Stimulated activated naive B cell treated with anti-CD40 and anti-IgM and Interleukin-4, amounts not matched to agents 10 μg/mL and 1 μg/mL and 100 μg/mL, for 72 hours (primary cell): ENCODE measurements around the gene PHC3.
A peak's percentile ranks its signal among the peaks of the same experiment; 100 is the strongest.
"Not testable (repeated sequence)": the region's sequence is repeated elsewhere in the genome, so short reads cannot be mapped to it uniquely, and the experiment has no call there.

Experiments
- ATAC-seq, 2 donors: fragments of 150-1000 bp; cut with Tn5 transposase; replicated peaks; 2 replicates each; pipeline ENCODE4 v1.10.0; 2021; ENCODE audit warnings: moderate library complexity in 1 of 2
- DNase-seq: peaks from one replicate; pipeline ENCODE4 v3.0.0; 2021
- H3K27ac Mint-ChIP-seq: one replicate; pipeline ENCODE4 v1.8.0; 2022; ENCODE audit warnings: mild to moderate bottlenecking, mixed read lengths
- H3K27me3 Mint-ChIP-seq, 2 donors: one replicate each; pipeline ENCODE4 v1.8.0; 2022; ENCODE audit warnings: mixed read lengths in 2 of 2
- H3K36me3 Mint-ChIP-seq, 2 donors: one replicate each; pipeline ENCODE4 v1.8.0; 2022; ENCODE audit warnings: mixed read lengths in 2 of 2, mild to moderate bottlenecking in 1 of 2
- H3K4me1 Mint-ChIP-seq, 2 donors: one replicate each; pipeline ENCODE4 v1.8.0; 2022; ENCODE audit warnings: mixed read lengths in 2 of 2, mild to moderate bottlenecking in 1 of 2
- H3K4me3 Mint-ChIP-seq, 2 donors: one replicate each; pipeline ENCODE4 v1.8.0; 2022; ENCODE audit warnings: mild to moderate bottlenecking in 2 of 2, mixed read lengths in 2 of 2, moderate library complexity in 1 of 2
- H3K9me3 Mint-ChIP-seq, 2 donors: one replicate each; pipeline ENCODE4 v1.8.0; 2022; ENCODE audit warnings: mixed read lengths in 2 of 2, mild to moderate bottlenecking in 1 of 2

Gene PHC3

GRCh38 chr3:170204509-170204908, 23.0 kb upstream of the PHC3 start:
- DNase-seq (no peak), ATAC-seq (no peak)
- Mint-ChIP-seq H3K4me3 (no peak overlapping the region), H3K36me3 (no peaks in the 10 kb centered on the region), H3K9me3 (no peaks in the 10 kb centered on the region), H3K4me1 (no peaks in the 10 kb centered on the region), H3K27ac (no peak overlapping the region), H3K27me3 (peaks cover 5 to 8% of the 10 kb centered on the region in 2 donors)

GRCh38 chr3:170204023-170204472, 22.5 kb upstream of the PHC3 start:
- Mint-ChIP-seq H3K27ac (no peak overlapping the region), H3K4me3 (no peak overlapping the region), H3K27me3 (peaks cover 5 to 8% of the 10 kb centered on the region in 2 donors), H3K4me1 (no peaks in the 10 kb centered on the region), H3K9me3 (no peaks in the 10 kb centered on the region), H3K36me3 (no peaks in the 10 kb centered on the region)
- no peak for DNase-seq
- no peak for ATAC-seq

GRCh38 chr3:170203457-170203856, 21.9 kb upstream of the PHC3 start:
- no peak overlapping the region for H3K4me3 Mint-ChIP-seq
- DNase-seq: no peak
- H3K27me3 Mint-ChIP-seq: peaks cover 5 to 8% of the 10 kb centered on the region in 2 donors
- no peak for ATAC-seq
- no peaks in the 10 kb centered on the region for H3K9me3 Mint-ChIP-seq
- H3K36me3 Mint-ChIP-seq: no peaks in the 10 kb centered on the region
- no peak overlapping the region for H3K27ac Mint-ChIP-seq
- no peaks in the 10 kb centered on the region for H3K4me1 Mint-ChIP-seq

GRCh38 chr3:170201527-170201926, 20.0 kb upstream of the PHC3 start:
- Mint-ChIP-seq H3K4me3 (no peak overlapping the region), H3K36me3 (no peaks in the 10 kb centered on the region), H3K9me3 (no peaks in the 10 kb centered on the region), H3K27me3 (peaks cover 5 to 6% of the 10 kb centered on the region in 2 donors), H3K27ac (no peak overlapping the region), H3K4me1 (no peaks in the 10 kb centered on the region)
- DNase-seq (no peak), ATAC-seq (no peak)

GRCh38 chr3:170200987-170201386, 19.5 kb upstream of the PHC3 start:
- no peak overlapping the region for H3K27ac Mint-ChIP-seq
- ATAC-seq: no peak
- H3K27me3 Mint-ChIP-seq: peaks cover under 1 to 5% of the 10 kb centered on the region in 2 donors
- no peak for DNase-seq
- no peak overlapping the region for H3K4me3 Mint-ChIP-seq
- no peaks in the 10 kb centered on the region for H3K36me3 Mint-ChIP-seq
- no peaks in the 10 kb centered on the region for H3K4me1 Mint-ChIP-seq
- H3K9me3 Mint-ChIP-seq: no peaks in the 10 kb centered on the region

- Mint-ChIP-seq H3K36me3 (no peaks in the 10 kb centered on the region), H3K27ac (no peak overlapping the region), H3K9me3 (no peaks in the 10 kb centered on the region), H3K27me3 (peaks cover 0 to 4% of the 10 kb centered on the region in 2 donors), H3K4me1 (peaks cover 0 to 2% of the 10 kb centered on the region in 2 donors), H3K4me3 (no peak overlapping the region)
- DNase-seq (no peak), ATAC-seq (no peak)
Observed at GRCh38 chr3:170196833-170197232, 15.3 kb upstream of the PHC3 start.

- not testable (repeated sequence) for H3K36me3 Mint-ChIP-seq, H3K4me3 Mint-ChIP-seq, H3K4me1 Mint-ChIP-seq, H3K27ac Mint-ChIP-seq, H3K27me3 Mint-ChIP-seq, H3K9me3 Mint-ChIP-seq, DNase-seq, ATAC-seq
Observed at GRCh38 chr3:170195759-170196158, 14.2 kb upstream of the PHC3 start.

GRCh38 chr3:170189398-170190256, 8.1 kb upstream of the PHC3 start:
- Mint-ChIP-seq H3K4me1 (peaks cover 11 to 17% of the 10 kb centered on the region in 2 donors), H3K9me3 (no peaks in the 10 kb centered on the region), H3K4me3 (no peak overlapping the region), H3K36me3 (no peaks in the 10 kb centered on the region), H3K27ac (no peak overlapping the region), H3K27me3 (peaks cover 0 to 4% of the 10 kb centered on the region in 2 donors)
- ATAC-seq (peak; percentile 38 to 41), DNase-seq (no peak)

- Mint-ChIP-seq H3K27me3 (no peaks in the 10 kb centered on the region), H3K4me3 (peak overlapping the region; percentile 84 to 99), H3K9me3 (no peaks in the 10 kb centered on the region), H3K27ac (peak overlapping the region; percentile 100), H3K36me3 (peaks cover 9 to 21% of the 10 kb centered on the region in 2 donors), H3K4me1 (peaks cover 15 to 20% of the 10 kb centered on the region in 2 donors)
- DNase-seq (no peak), ATAC-seq (peak; percentile 34 to 45)
Observed at GRCh38 chr3:170180079-170180907, 1.2 kb downstream of the PHC3 start.

- ATAC-seq: no peak
- Mint-ChIP-seq H3K27ac (peak overlapping the region; percentile 100), H3K4me3 (peak overlapping the region; percentile 84 to 99), H3K4me1 (peaks cover 16 to 22% of the 10 kb centered on the region in 2 donors), H3K36me3 (peaks cover 10 to 26% of the 10 kb centered on the region in 2 donors), H3K27me3 (no peaks in the 10 kb centered on the region), H3K9me3 (no peaks in the 10 kb centered on the region)
- no peak for DNase-seq
Observed at GRCh38 chr3:170179432-170179831, 2.1 kb downstream of the PHC3 start.

- H3K27me3 Mint-ChIP-seq: no peaks in the 10 kb centered on the region
- peaks cover 10 to 28% of the 10 kb centered on the region in 2 donors for H3K36me3 Mint-ChIP-seq
- DNase-seq: no peak
- H3K4me1 Mint-ChIP-seq: peaks cover 16 to 22% of the 10 kb centered on the region in 2 donors
- peak overlapping the region; percentile 65 for H3K4me3 Mint-ChIP-seq
- peak overlapping the region; percentile 42 for H3K27ac Mint-ChIP-seq
- no peak for ATAC-seq
- no peaks in the 10 kb centered on the region for H3K9me3 Mint-ChIP-seq
Observed at GRCh38 chr3:170178651-170179050, 2.9 kb downstream of the PHC3 start.

GRCh38 chr3:170171563-170171962, 10.0 kb downstream of the PHC3 start:
- Mint-ChIP-seq H3K27ac (peak overlapping the region; percentile 37), H3K9me3 (no peaks in the 10 kb centered on the region), H3K4me1 (peaks cover 14 to 40% of the 10 kb centered on the region in 2 donors), H3K36me3 (peaks cover 31 to 43% of the 10 kb centered on the region in 2 donors), H3K4me3 (peak overlapping the region in 1 of 2 donors; percentile 22), H3K27me3 (no peaks in the 10 kb centered on the region)
- DNase-seq: no peak
- ATAC-seq: no peak

- DNase-seq (no peak), ATAC-seq (no peak)
- H3K36me3 Mint-ChIP-seq: peaks cover 56 to 68% of the 10 kb centered on the region in 2 donors
- H3K4me1 Mint-ChIP-seq: peaks cover 31 to 55% of the 10 kb centered on the region in 2 donors
- peaks cover 0 to 8% of the 10 kb centered on the region in 2 donors for H3K9me3 Mint-ChIP-seq
- H3K27me3 Mint-ChIP-seq: no peaks in the 10 kb centered on the region
- peak overlapping the region; percentile 76 for H3K27ac Mint-ChIP-seq
- H3K4me3 Mint-ChIP-seq: no peak overlapping the region
Observed at GRCh38 chr3:170164717-170165116, 16.8 kb downstream of the PHC3 start.

- Mint-ChIP-seq H3K27ac (peak overlapping the region; percentile 76), H3K27me3 (no peaks in the 10 kb centered on the region), H3K4me1 (peaks cover 33 to 60% of the 10 kb centered on the region in 2 donors), H3K4me3 (no peak overlapping the region), H3K9me3 (peaks cover 0 to 8% of the 10 kb centered on the region in 2 donors), H3K36me3 (peaks cover 56 to 70% of the 10 kb centered on the region in 2 donors)
- ATAC-seq (no peak), DNase-seq (no peak)
Observed at GRCh38 chr3:170163956-170164645, 17.4 kb downstream of the PHC3 start.
